Sigmoid colon (tissue), 7 donors: ENCODE measurements around the gene MCIDAS. TPM values are rescaled to one million over a fixed set of nuclear protein-coding genes. Genes with fewer than 3 reads are reported as not detected.

ENCODE experiments used
- DNase-seq: peaks from one replicate; pipeline ENCODE4 v3.0.0-alpha.2; 2019
- H3K27ac ChIP-seq, 4 donors: fragments of 200-600 bp; sonication (generic); one replicate each; pipeline ENCODE4 v1.5.1; 2016 to 2019; ENCODE audit warnings: mild to moderate bottlenecking in 1 of 4
- H3K27me3 ChIP-seq, 3 donors: fragments of 200-600 bp; sonication (generic); one replicate each; pipeline ENCODE4 v1.5.1; 2019; ENCODE audit warnings: mild to moderate bottlenecking in 1 of 3
- H3K36me3 ChIP-seq, 4 donors: fragments of 200-600 bp; sonication (generic); one replicate each; pipeline ENCODE4 v1.5.1; 2016 to 2019
- H3K4me1 ChIP-seq, 4 donors: fragments of 200-600 bp; sonication (generic); one replicate each; pipeline ENCODE4 v1.5.1; 2017 to 2019
- H3K4me3 ChIP-seq, 4 donors: fragments of 200-600 bp; sonication (generic); one replicate each; pipeline ENCODE4 v1.5.1; 2017 to 2019; ENCODE audit warnings: mild to moderate bottlenecking in 2 of 4, moderate library complexity in 1 of 4
- H3K9me3 ChIP-seq, 4 donors: fragments of 200-600 bp in 3 of 4; sonication (generic) in 3 of 4; one replicate each; pipeline versions ENCODE4 v1.5.1 to v1.6.1; 2013 to 2019
- CTCF ChIP-seq, 4 experiments: fragments of 450-650 bp in 3 of 4; fragments of 200-600 bp in 1 of 4; IDR thresholded peaks; one replicate each; pipeline ENCODE4 v1.5.1; 2016 to 2019; ENCODE audit warnings: antibody characterized with exemption in 4 of 4, mild to moderate bottlenecking in 3 of 4, moderate library complexity in 2 of 4
- EP300 ChIP-seq, 4 donors: sonication (generic); formaldehyde crosslinking; IDR thresholded peaks; one replicate each; pipeline ENCODE4 v1.6.1; 2017; ENCODE audit warnings: antibody characterized with exemption in 4 of 4
- POLR2A ChIP-seq, 2 donors: fragments of 450-650 bp; IDR thresholded peaks; one replicate each; pipeline ENCODE4 v1.6.1; 2016; ENCODE audit warnings: antibody characterized with exemption in 2 of 2, mild to moderate bottlenecking in 2 of 2, moderate library complexity in 2 of 2
- POLR2AphosphoS5 ChIP-seq, 4 donors: sonication (generic); formaldehyde crosslinking; IDR thresholded peaks; one replicate each; pipeline ENCODE4 v1.6.1; 2017; ENCODE audit warnings: antibody characterized with exemption in 4 of 4
- WGBS, 2 donors: extraction: QIAGEN DNeasy Blood & Tissue Kit; methylation state at CpG; one replicate each; pipeline ENCODE4 v1.1.7; 2013; 5-methylcytosine and 5-hydroxymethylcytosine counted together
- intact Hi-C: fragments of 100-400 bp; cut with DNase I; formaldehyde crosslinking; loops from one replicate; pipeline ENCODE4 v1.15.1; 2023
- polyA plus RNA-seq, 3 donors: library from polyadenylated mRNA; stranded (reverse); fragments of 200-250 nt; gene quantifications; one replicate each; pipeline ENCODE4 v1.2.3, GENCODE V29; 2013
- total RNA-seq, 4 donors: library from RNA; depleted of rRNA; stranded (reverse); fragments of >200 nt; gene quantifications; one replicate each; pipeline ENCODE4 v1.1.0, GENCODE V29; 2016
- donor health status: healthy with polysubstance abuse.
- donor health status: Bipolar disorder and iron deficiency.
- donor health status: healthy.

The MCIDAS gene
- total and polyA plus RNA-seq, 7 donors = 0.15 to 3.6 TPM; not detected in 5

- peaks cover 0 to 14% (median 11%) of the 10 kb centered on the region in 4 donors for H3K4me1 ChIP-seq
- H3K27me3 ChIP-seq = peaks cover 42 to 64% (median 46%) of the 10 kb centered on the region in 3 donors
- 15 to 44% methylated on average over 4 of the region's 4 CpGs for WGBS, 2 donors
- no peak overlapping the region for H3K27ac ChIP-seq
- intact Hi-C loops = no loop called here
- no peak overlapping the region for H3K4me3 ChIP-seq
- H3K36me3 ChIP-seq = no peaks in the 10 kb centered on the region
- DNase-seq = no peak
- TF ChIP-seq POLR2A (IDR thresholded peaks at IDR 0.05) = no peak
- no peak for TF ChIP-seq EP300 (IDR thresholded peaks at IDR 0.05)
- H3K9me3 ChIP-seq = no peaks in the 10 kb centered on the region
Measured at GRCh38 chr5:55218967-55219366, 8.1 kb downstream of the MCIDAS start.

GRCh38 chr5:55211184-55211874 is 15.8 kb downstream of the MCIDAS start:
- Histone ChIP-seq H3K4me1 (no peaks in the 10 kb centered on the region), H3K27me3 (no peaks in the 10 kb centered on the region), H3K9me3 (no peaks in the 10 kb centered on the region), H3K4me3 (no peak overlapping the region), H3K36me3 (no peaks in the 10 kb centered on the region), H3K27ac (no peak overlapping the region)
- 59 to 68% methylated on average over 2 of the region's 2 CpGs for WGBS, 2 donors
- DNase-seq = no peak
- TF ChIP-seq CTCF (IDR thresholded peaks at IDR 0.05) = no peak
- TF ChIP-seq POLR2A (IDR thresholded peaks at IDR 0.05) = no peak
- TF ChIP-seq POLR2AphosphoS5 (IDR thresholded peaks at IDR 0.05) = no peak
- intact Hi-C loops = no loop called here

- H3K4me1 ChIP-seq = no peaks in the 10 kb centered on the region
- TF ChIP-seq POLR2A (IDR thresholded peaks at IDR 0.05) (no peak), CTCF (IDR thresholded peaks at IDR 0.05) (no peak), EP300 (IDR thresholded peaks at IDR 0.05) (no peak), POLR2AphosphoS5 (IDR thresholded peaks at IDR 0.05) (no peak)
- 61 to 64% methylated on average over 2 of the region's 2 CpGs for WGBS, 2 donors
- no peak overlapping the region for H3K4me3 ChIP-seq
- no peak for DNase-seq
- H3K9me3 ChIP-seq = no peaks in the 10 kb centered on the region
- H3K36me3 ChIP-seq = no peaks in the 10 kb centered on the region
- intact Hi-C loops = no loop called here
- peaks cover 0 to 8% (median 0%) of the 10 kb centered on the region in 3 donors for H3K27me3 ChIP-seq
- no peak overlapping the region for H3K27ac ChIP-seq
Measured at GRCh38 chr5:55205001-55205400, 22.1 kb downstream of the MCIDAS start.

- H3K27ac ChIP-seq = no peak overlapping the region
- TF ChIP-seq CTCF (IDR thresholded peaks at IDR 0.05) (no peak), EP300 (IDR thresholded peaks at IDR 0.05) (no peak), POLR2A (IDR thresholded peaks at IDR 0.05) (no peak), POLR2AphosphoS5 (IDR thresholded peaks at IDR 0.05) (no peak)
- DNase-seq = no peak
- intact Hi-C loops = no loop called here
- H3K4me3 ChIP-seq = no peak overlapping the region
- 54 to 82% methylated on average over 2 of the region's 2 CpGs for WGBS, 2 donors
- H3K27me3 ChIP-seq = peaks cover 0 to 55% (median 8%) of the 10 kb centered on the region in 3 donors
- H3K36me3 ChIP-seq = no peaks in the 10 kb centered on the region
- no peaks in the 10 kb centered on the region for H3K9me3 ChIP-seq
- no peaks in the 10 kb centered on the region for H3K4me1 ChIP-seq
Measured at GRCh38 chr5:55191165-55191564, 36.0 kb downstream of the MCIDAS start.

- Histone ChIP-seq H3K9me3 (no peaks in the 10 kb centered on the region), H3K4me1 (no peaks in the 10 kb centered on the region), H3K36me3 (no peaks in the 10 kb centered on the region), H3K4me3 (no peak overlapping the region), H3K27me3 (peaks cover 0 to 65% (median 8%) of the 10 kb centered on the region in 3 donors), H3K27ac (no peak overlapping the region)
- TF ChIP-seq CTCF (IDR thresholded peaks at IDR 0.05) (no peak), EP300 (IDR thresholded peaks at IDR 0.05) (no peak), POLR2A (IDR thresholded peaks at IDR 0.05) (no peak), POLR2AphosphoS5 (IDR thresholded peaks at IDR 0.05) (no peak)
- no peak for DNase-seq
- WGBS, 2 donors = 23 to 57% methylated on average over 6 of the region's 6 CpGs
- intact Hi-C loops = no loop called here
Measured at GRCh38 chr5:55188656-55189540, 38.2 kb downstream of the MCIDAS start.
